Caco-2 (cell line): ENCODE measurements around the gene PPM1G. TPM values are rescaled to one million over a fixed set of nuclear protein-coding genes. Genes with fewer than 3 reads are reported as not detected.

Source experiments
- BruUV-seq: library from RNA; stranded (reverse); fragments of 400-500 nt; replicated peaks from 2 replicates; lab custom pipeline; 2021; lab: Mats Ljungman, UMichigan
- CTCF ChIA-PET: fragments of 300-600 bp; sonication (Branson Sonifier 250); formaldehyde crosslinking; loops from one replicate; lab custom pipeline; 2022; ENCODE audit warnings: antibody characterized with exemption; lab: Charles Lee
- POLR2A ChIA-PET: fragments of 300-600 bp; sonication (Branson Sonifier 250); formaldehyde crosslinking; loops from one replicate; lab custom pipeline; 2022; ENCODE audit warnings: antibody characterized with exemption; lab: Charles Lee
- DNase-seq, 2 experiments: peaks; one replicate each; pipeline versions ENCODE4 v3.0.0 to v3.0.0-alpha.2; 2020 to 2022
- H3K27me3 ChIP-seq: replicated peaks from 2 replicates; pipeline ENCODE4 v1.6.0; 2011; ENCODE audit warnings: low read length; ENCODE audit not compliant: control insufficient read depth, insufficient read depth
- H3K36me3 ChIP-seq: 2 replicates; pipeline ENCODE4 v1.5.1; 2011; ENCODE audit warnings: low read length; ENCODE audit not compliant: control insufficient read depth, insufficient read depth
- H3K4me1 ChIP-seq: fragments of 250-450 bp; sonication (Bioruptor Pico); 2 replicates; pipeline ENCODE4 v1.5.1; 2020; ENCODE audit warnings: mild to moderate bottlenecking
- H3K4me3 ChIP-seq: 2 replicates; pipeline ENCODE4 v1.5.1; 2011; ENCODE audit warnings: low read depth, mild to moderate bottlenecking, control low read depth, low read length
- H3K9me3 ChIP-seq: fragments of 250-450 bp; sonication (Bioruptor Pico); 2 replicates; pipeline ENCODE4 v1.5.1; 2020; ENCODE audit warnings: mild to moderate bottlenecking, moderate library complexity
- H3K27ac Mint-ChIP-seq: one replicate; pipeline ENCODE4 v1.8.0; 2022; ENCODE audit warnings: mixed read lengths; ENCODE audit not compliant: unreplicated experiment
- H3K27me3 Mint-ChIP-seq: one replicate; pipeline ENCODE4 v1.8.0; 2022; ENCODE audit warnings: mixed read lengths; ENCODE audit not compliant: insufficient read depth, unreplicated experiment
- H3K36me3 Mint-ChIP-seq: one replicate; pipeline ENCODE4 v1.8.0; 2022; ENCODE audit warnings: mild to moderate bottlenecking, mixed read lengths; ENCODE audit not compliant: insufficient read depth, unreplicated experiment
- H3K4me1 Mint-ChIP-seq: one replicate; pipeline ENCODE4 v1.8.0; 2022; ENCODE audit warnings: low read depth, mixed read lengths; ENCODE audit not compliant: unreplicated experiment
- H3K4me3 Mint-ChIP-seq: one replicate; pipeline ENCODE4 v1.8.0; 2022; ENCODE audit warnings: mild to moderate bottlenecking, moderate library complexity, mixed read lengths; ENCODE audit not compliant: unreplicated experiment
- H3K9me3 Mint-ChIP-seq: one replicate; pipeline ENCODE4 v1.8.0; 2022; ENCODE audit warnings: mixed read lengths; ENCODE audit not compliant: unreplicated experiment
- intact Hi-C: fragments of 100-400 bp; cut with micrococcal nuclease; formaldehyde crosslinking; loops from one replicate; pipeline ENCODE4 v1.10.0; 2022; ENCODE audit not compliant: unreplicated experiment
- total RNA-seq: library from RNA; stranded (reverse); gene quantifications from 2 replicates; pipeline ENCODE4 v1.2.3, GENCODE V29; 2022
- TF ChIP-seq, protein P1 (sequence below), 2 experiments: fragments of 200-600 bp in 1 of 2; IDR thresholded peaks; 1 replicate in 1 of 2; 2 replicates in 1 of 2; pipeline versions ENCODE4 v1.5.1 to v1.8.0; 2011 to 2022; ENCODE audit warnings: antibody characterized with exemption in 1 of 2, control low read depth in 1 of 2, inconsistent platforms in 1 of 2, low read depth in 1 of 2, low read length in 1 of 2, mild to moderate bottlenecking in 1 of 2, moderate library complexity in 1 of 2; ENCODE audit not compliant: insufficient read depth in 1 of 2, severe bottlenecking in 1 of 2, unreplicated experiment in 1 of 2

The PPM1G gene
- total RNA-seq, 1 experiment from 2014 or later = 140 TPM

DNA sequence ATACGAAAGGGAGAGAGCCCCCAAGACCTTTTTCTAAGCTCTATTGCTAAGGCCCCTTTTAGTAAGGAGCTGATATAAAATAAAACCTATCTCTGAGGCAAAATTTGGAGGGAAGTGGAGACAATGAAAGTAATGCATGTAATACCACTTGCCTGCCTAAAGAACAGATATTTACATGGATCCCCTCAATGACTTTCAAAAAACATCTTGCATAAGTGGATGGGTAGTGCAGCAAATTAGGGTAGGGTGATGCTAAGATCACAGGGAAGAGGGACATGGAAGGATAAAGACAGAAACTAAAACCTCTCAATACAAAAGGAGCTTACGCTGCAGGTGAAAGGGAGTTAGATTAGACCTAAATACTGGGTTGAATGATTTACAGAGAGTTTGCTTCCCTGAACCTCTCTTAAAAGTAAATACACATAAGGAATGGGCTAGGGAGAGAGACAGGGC is 30.0 kb downstream of the PPM1G start:
- H3K4me1 Mint-ChIP-seq = peaks cover 11% of the 10 kb centered on the region
- peak overlapping the region; percentile 85 for H3K4me3 Mint-ChIP-seq
- H3K9me3 Mint-ChIP-seq = no peaks in the 10 kb centered on the region
- CTCF ChIA-PET = interaction anchor here (0.6 to 1.9 kb wide), 3 partner anchors 10 to 123 kb away, joined by 3 to 6 read pairs (median 5); partner anchors contain the start of gene EIF2B4
- POLR2A ChIA-PET = interaction anchor here (0.6 to 2.0 kb wide), 5 partner anchors 8 to 284 kb away, joined by 3 to 10 read pairs (median 5); partner anchors contain the start of genes EIF2B4, NRBP1, SLC4A1AP and SNX17
- H3K27me3 ChIP-seq = no peaks in the 10 kb centered on the region
- no peak for DNase-seq
- H3K27ac Mint-ChIP-seq = peak overlapping the region; percentile 98
- H3K36me3 Mint-ChIP-seq = peaks cover 94% of the 10 kb centered on the region
- H3K9me3 ChIP-seq = no peaks in the 10 kb centered on the region
- intact Hi-C loops = no loop called here
- no peaks in the 10 kb centered on the region for H3K27me3 Mint-ChIP-seq
- TF ChIP-seq, protein P1, sequence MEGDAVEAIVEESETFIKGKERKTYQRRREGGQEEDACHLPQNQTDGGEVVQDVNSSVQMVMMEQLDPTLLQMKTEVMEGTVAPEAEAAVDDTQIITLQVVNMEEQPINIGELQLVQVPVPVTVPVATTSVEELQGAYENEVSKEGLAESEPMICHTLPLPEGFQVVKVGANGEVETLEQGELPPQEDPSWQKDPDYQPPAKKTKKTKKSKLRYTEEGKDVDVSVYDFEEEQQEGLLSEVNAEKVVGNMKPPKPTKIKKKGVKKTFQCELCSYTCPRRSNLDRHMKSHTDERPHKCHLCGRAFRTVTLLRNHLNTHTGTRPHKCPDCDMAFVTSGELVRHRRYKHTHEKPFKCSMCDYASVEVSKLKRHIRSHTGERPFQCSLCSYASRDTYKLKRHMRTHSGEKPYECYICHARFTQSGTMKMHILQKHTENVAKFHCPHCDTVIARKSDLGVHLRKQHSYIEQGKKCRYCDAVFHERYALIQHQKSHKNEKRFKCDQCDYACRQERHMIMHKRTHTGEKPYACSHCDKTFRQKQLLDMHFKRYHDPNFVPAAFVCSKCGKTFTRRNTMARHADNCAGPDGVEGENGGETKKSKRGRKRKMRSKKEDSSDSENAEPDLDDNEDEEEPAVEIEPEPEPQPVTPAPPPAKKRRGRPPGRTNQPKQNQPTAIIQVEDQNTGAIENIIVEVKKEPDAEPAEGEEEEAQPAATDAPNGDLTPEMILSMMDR (IDR thresholded peaks at IDR 0.05; ENCODE audit: insufficient read depth in 1 of 2, low read depth in 1 of 2, low read length in 1 of 2, severe bottlenecking in 1 of 2, unreplicated experiment in 1 of 2) = no peak
- H3K4me1 ChIP-seq = peaks cover 15% of the 10 kb centered on the region
- no TSS peak for BruUV-seq
- peak overlapping the region; percentile 82 for H3K4me3 ChIP-seq
- H3K36me3 ChIP-seq = peaks cover 8% of the 10 kb centered on the region

DNA sequence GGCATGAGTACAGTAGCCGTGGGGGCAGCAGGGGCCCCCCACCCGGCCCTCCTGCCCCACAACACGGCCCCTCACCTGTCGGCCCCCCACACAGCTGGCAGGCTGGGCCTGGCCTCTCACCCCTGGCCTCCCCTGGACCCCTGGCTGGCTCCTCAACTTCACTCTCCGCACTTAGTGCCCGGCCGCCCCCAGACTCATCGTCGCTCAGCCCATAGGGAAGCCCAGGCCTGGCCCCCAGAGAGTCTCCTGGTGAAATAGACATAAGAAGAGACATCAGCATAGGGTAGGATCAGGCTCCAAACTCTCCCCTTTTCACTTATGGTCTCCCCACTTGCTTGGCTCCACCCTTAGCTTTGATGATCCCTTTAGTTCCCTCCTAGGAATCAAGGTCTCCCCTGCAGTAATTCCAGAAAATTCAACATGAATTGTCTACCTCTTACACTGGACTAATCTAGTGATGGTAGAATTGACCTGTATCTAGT is 30.5 kb downstream of the PPM1G start:
- H3K9me3 ChIP-seq = no peaks in the 10 kb centered on the region
- TF ChIP-seq, protein P1 (IDR thresholded peaks at IDR 0.05; ENCODE audit: insufficient read depth in 1 of 2, low read depth in 1 of 2, low read length in 1 of 2, severe bottlenecking in 1 of 2, unreplicated experiment in 1 of 2) = no peak
- peaks cover 94% of the 10 kb centered on the region for H3K36me3 Mint-ChIP-seq
- H3K27me3 ChIP-seq = no peaks in the 10 kb centered on the region
- no peaks in the 10 kb centered on the region for H3K9me3 Mint-ChIP-seq
- peaks cover 11% of the 10 kb centered on the region for H3K4me1 Mint-ChIP-seq
- POLR2A ChIA-PET = interaction anchor here (0.6 to 1.0 kb wide), 2 partner anchors 29 to 49 kb away, joined by 4 to 5 read pairs; partner anchors contain the start of gene NRBP1
- peak overlapping the region; percentile 85 for H3K4me3 Mint-ChIP-seq
- no peak for DNase-seq
- CTCF ChIA-PET = interaction anchor here (0.6 kb wide), 1 partner anchor 123 kb away, joined by 5 read pairs; no protein-coding TSS in a partner anchor
- BruUV-seq = no TSS peak
- peaks cover 8% of the 10 kb centered on the region for H3K36me3 ChIP-seq
- peaks cover 15% of the 10 kb centered on the region for H3K4me1 ChIP-seq
- no peaks in the 10 kb centered on the region for H3K27me3 Mint-ChIP-seq
- H3K4me3 ChIP-seq = peak overlapping the region; percentile 82
- intact Hi-C loops = no loop called here
- H3K27ac Mint-ChIP-seq = peak overlapping the region; percentile 98

DNA sequence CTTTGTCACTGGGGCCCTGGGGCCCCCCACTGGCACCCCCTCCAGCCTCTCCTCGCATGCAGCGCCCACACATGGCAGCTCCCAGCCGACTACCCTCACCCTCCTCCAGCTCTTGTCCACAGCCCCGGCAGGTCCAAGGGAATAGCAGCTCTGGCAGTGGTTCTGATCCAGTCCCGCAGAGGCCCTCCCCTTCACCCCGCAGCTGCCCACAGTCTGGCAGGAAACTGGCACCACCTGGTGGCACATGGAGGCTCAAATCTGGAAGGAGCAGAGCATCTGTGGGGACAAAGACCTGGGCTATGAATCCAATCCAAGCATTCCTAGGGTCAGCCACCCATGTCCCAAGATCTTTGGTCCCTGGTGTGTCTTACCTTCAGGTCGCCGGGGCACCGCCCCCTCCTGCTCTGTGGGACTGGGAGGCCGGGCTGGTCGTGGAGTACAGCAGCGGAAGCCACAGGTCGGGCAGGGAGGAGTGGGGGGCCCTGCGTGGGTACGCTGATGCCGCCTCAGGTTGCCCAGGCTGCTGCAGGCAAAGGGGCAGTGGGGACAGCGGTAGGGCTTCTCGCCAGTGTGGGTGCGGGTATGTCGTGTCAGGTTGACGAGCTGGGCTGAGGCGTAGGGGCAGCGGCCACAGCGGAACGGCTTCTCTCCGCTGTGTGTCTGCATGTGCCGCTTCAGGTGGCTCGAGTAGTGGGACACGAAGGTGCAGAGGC is 31.1 kb downstream of the PPM1G start:
- H3K27me3 Mint-ChIP-seq = no peaks in the 10 kb centered on the region
- peak overlapping the region; percentile 98 for H3K27ac Mint-ChIP-seq
- H3K4me1 Mint-ChIP-seq = peaks cover 11% of the 10 kb centered on the region
- BruUV-seq = no TSS peak
- Histone ChIP-seq H3K36me3 (peaks cover 11% of the 10 kb centered on the region), H3K27me3 (no peaks in the 10 kb centered on the region), H3K9me3 (no peaks in the 10 kb centered on the region), H3K4me1 (peaks cover 15% of the 10 kb centered on the region), H3K4me3 (no peak overlapping the region)
- ChIA-PET CTCF (interaction anchor here (0.6 kb wide), 1 partner anchor 122 kb away, joined by 5 read pairs; no protein-coding TSS in a partner anchor), POLR2A (no interaction called here)
- H3K36me3 Mint-ChIP-seq = peaks cover 94% of the 10 kb centered on the region
- H3K4me3 Mint-ChIP-seq = peak overlapping the region; percentile 53
- no peaks in the 10 kb centered on the region for H3K9me3 Mint-ChIP-seq
- DNase-seq = peak in 1 of 2 experiments; percentile 42
- intact Hi-C loops = no loop called here
- TF ChIP-seq, protein P1 (IDR thresholded peaks at IDR 0.05; ENCODE audit: insufficient read depth in 1 of 2, low read depth in 1 of 2, low read length in 1 of 2, severe bottlenecking in 1 of 2, unreplicated experiment in 1 of 2) = no peak
